HepG2 (cell line): ENCODE measurements around the gene TNFRSF21. TPM values are rescaled to one million over a fixed set of nuclear protein-coding genes. Genes with fewer than 3 reads are reported as not detected.

ENCODE experiments used
- AGO1 ChIP-seq: fragments of 200-400 bp; formaldehyde crosslinking; IDR thresholded peaks from 2 replicates; pipeline ENCODE4 v1.6.1; 2017; ENCODE audit warnings: mild to moderate bottlenecking, low read depth, low read length, moderate library complexity; ENCODE audit not compliant: poor library complexity, severe bottlenecking
- BRCA1 ChIP-seq: sonication (generic); formaldehyde crosslinking; IDR thresholded peaks from 2 replicates; pipeline ENCODE4 v1.4.0; 2020; ENCODE audit warnings: missing genetic modification reagents
- CC2D1A ChIP-seq: sonication (generic); formaldehyde crosslinking; IDR thresholded peaks from 2 replicates; pipeline ENCODE4 v1.8.1; 2023; ENCODE audit warnings: mild to moderate bottlenecking, missing genetic modification reagents
- JUN ChIP-seq: sonication (generic); formaldehyde crosslinking; IDR thresholded peaks from 2 replicates; pipeline ENCODE4 v1.4.0; 2020; ENCODE audit warnings: mild to moderate bottlenecking, missing genetic modification reagents
- KDM3A ChIP-seq: IDR thresholded peaks from 2 replicates; pipeline ENCODE4 v1.6.1; 2018; ENCODE audit warnings: low read depth, missing compliant biosample characterization
- KLF12 ChIP-seq: sonication (generic); formaldehyde crosslinking; IDR thresholded peaks from 2 replicates; pipeline ENCODE4 v1.4.0; 2020; ENCODE audit warnings: missing genetic modification reagents, borderline replicate concordance
- MAZ ChIP-seq, 2 experiments: sonication (generic) in 1 of 2; formaldehyde crosslinking in 1 of 2; IDR thresholded peaks; 2 replicates each; pipeline versions ENCODE4 v1.5.0 to v1.6.1; 2012 to 2020; ENCODE audit warnings: low read depth in 2 of 2, mild to moderate bottlenecking in 2 of 2, borderline replicate concordance in 1 of 2, improper control_type of control experiment in 1 of 2, low read length in 1 of 2, missing genetic modification reagents in 1 of 2, moderate library complexity in 1 of 2
- MED13 ChIP-seq: sonication (generic); formaldehyde crosslinking; IDR thresholded peaks from 2 replicates; pipeline ENCODE4 v1.5.0; 2020; ENCODE audit warnings: missing genetic modification reagents
- MXD3 ChIP-seq: IDR thresholded peaks from 2 replicates; pipeline ENCODE4 v1.6.1; 2016; ENCODE audit warnings: mild to moderate bottlenecking, missing biosample characterization, missing genetic modification reagents
- NR2F6 ChIP-seq, 2 experiments: IDR thresholded peaks; 2 replicates each; pipeline ENCODE4 v1.6.1; 2016; ENCODE audit warnings: antibody characterized with exemption in 1 of 2, mild to moderate bottlenecking in 1 of 2
- PRDM15 ChIP-seq: sonication (generic); formaldehyde crosslinking; IDR thresholded peaks from 2 replicates; pipeline ENCODE4 v1.4.0; 2020; ENCODE audit warnings: missing genetic modification reagents
- RAD51 ChIP-seq: fragments of 450-650 bp; IDR thresholded peaks from 2 replicates; pipeline ENCODE4 v1.6.1; 2016; ENCODE audit warnings: borderline replicate concordance
- REPIN1 ChIP-seq: sonication (generic); formaldehyde crosslinking; IDR thresholded peaks from 2 replicates; pipeline ENCODE4 v1.8.0; 2022; ENCODE audit warnings: missing genetic modification reagents, low read depth, mild to moderate bottlenecking, borderline replicate concordance
- TAF1 ChIP-seq: sonication (generic); formaldehyde crosslinking; IDR thresholded peaks from 2 replicates; pipeline ENCODE4 v1.4.0; 2020; ENCODE audit warnings: missing genetic modification reagents
- TOPORS ChIP-seq: sonication (generic); formaldehyde crosslinking; IDR thresholded peaks from 2 replicates; pipeline ENCODE4 v1.8.0; 2023; ENCODE audit warnings: mild to moderate bottlenecking, missing genetic modification reagents
- ZBTB49 ChIP-seq: sonication (generic); formaldehyde crosslinking; IDR thresholded peaks from 2 replicates; pipeline ENCODE4 v1.4.0; 2020; ENCODE audit warnings: missing genetic modification reagents, borderline replicate concordance
- ZBTB7B ChIP-seq: sonication (generic); formaldehyde crosslinking; IDR thresholded peaks from 2 replicates; pipeline ENCODE4 v1.4.0; 2020; ENCODE audit warnings: missing genetic modification reagents
- ZC3H4 ChIP-seq: sonication (generic); formaldehyde crosslinking; IDR thresholded peaks from 2 replicates; pipeline ENCODE4 v1.4.0; 2020; ENCODE audit warnings: missing genetic modification reagents, borderline replicate concordance
- ZFP82 ChIP-seq: sonication (generic); formaldehyde crosslinking; IDR thresholded peaks from 2 replicates; pipeline ENCODE4 v1.5.1; 2020; ENCODE audit warnings: mild to moderate bottlenecking, missing genetic modification reagents, borderline replicate concordance
- ZNF546 ChIP-seq: sonication (generic); formaldehyde crosslinking; conservative IDR thresholded peaks from 2 replicates; pipeline ENCODE4 v1.8.1; 2023; ENCODE audit warnings: mild to moderate bottlenecking, missing genetic modification reagents
- ZNF766 ChIP-seq: sonication (generic); formaldehyde crosslinking; IDR thresholded peaks from 2 replicates; pipeline ENCODE4 v1.5.0; 2020; ENCODE audit warnings: missing genetic modification reagents, borderline replicate concordance
- polyA plus RNA-seq, 8 experiments: library from polyadenylated mRNA; depleted of rRNA in 3 of 8; stranded (reverse) in 7 of 8; unstranded in 1 of 8; fragments of >200 nt; fragmentation: Illumina TruSeq in 4 of 8; extraction: Trizol in 4 of 8; gene quantifications; 2 replicates each; pipeline versions ENCODE4 v1.2.1 to v1.2.3, GENCODE V29; 2011 to 2016; ENCODE audit warnings: low read depth in 4 of 8, missing spikeins in 1 of 8, mixed read lengths in 1 of 8; ENCODE audit not compliant: insufficient read depth in 1 of 8
- total RNA-seq, 5 experiments: library from RNA; depleted of rRNA; stranded (reverse); fragments of >200 nt; fragmentation: Illumina TruSeq; extraction: Trizol; gene quantifications; 2 replicates each; pipeline ENCODE4 v1.2.3, GENCODE V29; 2016; ENCODE audit warnings: low read depth in 1 of 5

TNFRSF21 gene
- total and polyA plus RNA-seq, 2 of the 13 experiments (the other 11 are each of a cell fraction or from before 2014, with no cell fraction given), result 24.8 to 46.3 TPM

GRCh38 chr6:47309291-47310130 is at the start of gene TNFRSF21 (continued):
- TF ChIP-seq ZBTB49 (no peak), KDM3A (CRISPR knock-in tag) (peak; percentile 88), RAD51 (no peak), ZC3H4 (peak; percentile 65; the same call in 1 of the 2 replicates), BRCA1 (CRISPR knock-in tag) (peak; percentile 59; the same call in 1 of the 2 replicates), ZNF546 (CRISPR knock-in tag) (peak; percentile 86; the same call in 1 of the 2 replicates), AGO1 (peak; percentile 83), REPIN1 (CRISPR knock-in tag) (peak; percentile 97), MAZ (IDR thresholded peaks at IDR 0.05; ENCODE audit: borderline replicate concordance, low read depth, low read length) (peak; percentile 84), MAZ (CRISPR knock-in tag; IDR thresholded peaks at IDR 0.05; ENCODE audit: low read depth) (peak; percentile 91), ZNF766 (CRISPR knock-in tag) (0 out of 2 replicates have a peak, but pooled peaks have one; percentile 32), MXD3 (CRISPR knock-in tag) (peak; percentile 99), JUN (no peak), KLF12 (CRISPR knock-in tag) (peak; percentile 74), NR2F6 (IDR thresholded peaks at IDR 0.05) (no peak), NR2F6 (CRISPR knock-in tag; IDR thresholded peaks at IDR 0.05) (peak; percentile 61; the same call in 1 of the 2 replicates), PRDM15 (CRISPR knock-in tag) (no peak; the same call in 1 of the 2 replicates), ZFP82 (CRISPR knock-in tag) (no peak), TAF1 (CRISPR knock-in tag) (peak; percentile 99), ZBTB7B (CRISPR knock-in tag) (no peak), CC2D1A (no peak), MED13 (CRISPR knock-in tag) (peak; percentile 50), TOPORS (CRISPR knock-in tag) (peak; percentile 62; the same call in 1 of the 2 replicates)
